NCI-H2029 treated with DMSO at 0.1 percent for 48 hours (cell line): ENCODE measurements around the gene LDAH.

ENCODE experiments used
- DNase-seq: peaks from one replicate; lab custom pipeline; 2025; lab: John Stamatoyannopoulos, UW

Gene LDAH

GRCh38 chr2:20682167-20682920 lies 140.6 kb downstream of the LDAH start:
- DNase-seq, result no peak

- no peak for DNase-seq
These were observed 142.0 kb downstream of the LDAH start for GRCh38 chr2:20680744-20681375.

GRCh38 chr2:20678780-20679179 lies 144.1 kb downstream of the LDAH start:
- DNase-seq, result no peak

- no peak for DNase-seq
These were observed 144.9 kb downstream of the LDAH start for GRCh38 chr2:20678086-20678395.

- DNase-seq, result no peak
These were observed 145.4 kb downstream of the LDAH start for GRCh38 chr2:20677301-20678085.

- DNase-seq, result no peak
These were observed 146.3 kb downstream of the LDAH start for GRCh38 chr2:20676353-20677215.

- DNase-seq, result no peak
These were observed 147.1 kb downstream of the LDAH start for GRCh38 chr2:20675701-20676352.

- DNase-seq, result no peak
These were observed 147.8 kb downstream of the LDAH start for GRCh38 chr2:20674974-20675679.

GRCh38 chr2:20674309-20674965 lies 148.5 kb downstream of the LDAH start:
- DNase-seq, result no peak

- DNase-seq, result no peak
These were observed 149.1 kb downstream of the LDAH start for GRCh38 chr2:20673686-20674308.

GRCh38 chr2:20672201-20672951 lies 150.5 kb downstream of the LDAH start:
- DNase-seq, result no peak

GRCh38 chr2:20671736-20672080 lies 151.2 kb downstream of the LDAH start:
- no peak for DNase-seq

GRCh38 chr2:20671036-20671735 lies 151.7 kb downstream of the LDAH start:
- no peak for DNase-seq

GRCh38 chr2:20670315-20671035 lies 152.4 kb downstream of the LDAH start:
- DNase-seq, result no peak

- no peak for DNase-seq
These were observed 153.2 kb downstream of the LDAH start for GRCh38 chr2:20669562-20670314.

GRCh38 chr2:20668871-20669475 lies 153.9 kb downstream of the LDAH start:
- DNase-seq, result no peak

GRCh38 chr2:20668451-20668850 lies 154.4 kb downstream of the LDAH start:
- DNase-seq, result no peak
